AG04450 (cell line): Measurements from ENCODE around the gene SGCG. TPM values are rescaled to one million over a fixed set of nuclear protein-coding genes. Genes with fewer than 3 reads are reported as not detected.

Experiments
- CTCF ChIA-PET: fragments of 300-600, 350-600 bp; formaldehyde crosslinking; extraction: SDS; loops from one replicate; lab custom pipeline; 2022; ENCODE audit warnings: antibody characterized with exemption, inconsistent platforms; lab: Charles Lee
- POLR2A ChIA-PET: fragments of 350-600 bp; formaldehyde crosslinking; extraction: SDS; loops from one replicate; lab custom pipeline; 2021; ENCODE audit warnings: antibody characterized with exemption, inconsistent platforms; lab: Yijun Ruan, JAX
- DNase-seq: peaks from one replicate; pipeline ENCODE4 v3.0.0-alpha.2; 2011; ENCODE audit warnings: low read depth, low spot score
- H3K27ac ChIP-seq: one replicate; pipeline ENCODE4 v1.5.1; 2012; ENCODE audit warnings: low read depth, low read length, control low read depth
- H3K27me3 ChIP-seq: one replicate; pipeline ENCODE4 v1.6.0; 2012; ENCODE audit warnings: low read length; ENCODE audit not compliant: control insufficient read depth, insufficient read depth
- H3K4me3 ChIP-seq: 2 replicates; pipeline ENCODE4 v1.5.1; 2011; ENCODE audit warnings: mild to moderate bottlenecking, low read depth, low read length, control low read depth
- H3K9me3 ChIP-seq: 2 replicates; pipeline ENCODE4 v1.5.1; 2012; ENCODE audit warnings: low read length; ENCODE audit not compliant: control insufficient read depth, insufficient read depth
- CTCF ChIP-seq: IDR thresholded peaks from 2 replicates; pipeline ENCODE4 v1.5.1; 2011; ENCODE audit warnings: low read depth, low read length, control low read depth, inconsistent platforms
- polyA plus RNA-seq: library from polyadenylated mRNA; depleted of rRNA; stranded (reverse); fragments of >200 nt; gene quantifications from 2 replicates; pipeline ENCODE4 v1.2.3, GENCODE V29; 2011

The SGCG gene
- polyA plus RNA-seq, 1 experiment = 0.10 TPM

DNA sequence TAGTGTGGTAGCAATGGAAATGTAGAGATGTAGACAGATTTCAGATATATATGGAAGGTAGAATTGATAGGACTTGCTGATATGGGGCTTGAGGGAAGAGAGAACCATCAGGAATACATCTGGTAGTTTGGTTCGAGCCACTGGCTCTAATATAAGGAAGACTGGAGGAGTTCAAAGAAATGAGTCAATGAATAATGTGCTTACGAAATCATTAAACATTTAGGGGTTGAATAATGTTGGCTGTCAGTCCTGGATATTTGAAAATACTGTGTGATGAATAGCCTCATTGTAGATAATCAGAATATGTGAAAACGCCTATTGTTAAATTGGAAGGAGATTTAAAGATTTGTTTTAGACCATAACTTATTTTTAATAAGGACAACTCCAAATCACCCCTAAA, 21.6 kb downstream of the SGCG start:
- Histone ChIP-seq H3K9me3 (no peaks in the 10 kb centered on the region), H3K27me3 (no peaks in the 10 kb centered on the region), H3K4me3 (no peak overlapping the region), H3K27ac (no peak overlapping the region)
- no peak for TF ChIP-seq CTCF
- DNase-seq = no peak
- ChIA-PET CTCF (interaction anchor here (1.2 kb wide), 1 partner anchor 12 kb away, joined by 4 read pairs; no protein-coding TSS in a partner anchor), POLR2A (no interaction called here)

GRCh38 chr13:23203516-23203915, 22.7 kb downstream of the SGCG start:
- Histone ChIP-seq H3K27ac (no peak overlapping the region), H3K27me3 (no peaks in the 10 kb centered on the region), H3K4me3 (no peak overlapping the region), H3K9me3 (no peaks in the 10 kb centered on the region)
- POLR2A ChIA-PET = no interaction called here
- no peak for DNase-seq
- CTCF ChIA-PET = no interaction called here
- no peak for TF ChIP-seq CTCF

- Histone ChIP-seq H3K27ac (no peak overlapping the region), H3K4me3 (no peak overlapping the region), H3K9me3 (no peaks in the 10 kb centered on the region), H3K27me3 (no peaks in the 10 kb centered on the region)
- ChIA-PET POLR2A (no interaction called here), CTCF (no interaction called here)
- no peak for DNase-seq
- no peak for TF ChIP-seq CTCF
Measured at GRCh38 chr13:23205807-23206206, 25.0 kb downstream of the SGCG start.

DNA sequence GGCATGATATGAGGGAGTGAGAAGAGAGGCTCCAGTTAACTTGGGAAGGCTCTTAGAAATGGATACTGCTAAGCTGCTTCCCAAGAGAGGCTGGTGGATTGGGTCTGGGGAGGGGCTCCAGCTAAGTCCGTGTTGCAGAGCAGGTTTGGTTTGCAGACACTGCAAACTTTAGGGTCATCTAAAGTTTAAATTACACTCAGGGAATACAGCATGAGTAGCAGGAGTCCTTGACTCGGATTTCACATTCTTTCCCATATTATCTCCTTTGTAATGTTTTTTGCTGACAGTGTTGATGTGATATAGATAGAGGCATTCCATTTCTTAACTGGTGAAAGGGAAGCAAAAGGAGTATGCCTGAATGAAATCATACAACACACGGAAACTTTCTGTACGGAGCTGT, 31.9 kb downstream of the SGCG start:
- TF ChIP-seq CTCF = no peak

DNA sequence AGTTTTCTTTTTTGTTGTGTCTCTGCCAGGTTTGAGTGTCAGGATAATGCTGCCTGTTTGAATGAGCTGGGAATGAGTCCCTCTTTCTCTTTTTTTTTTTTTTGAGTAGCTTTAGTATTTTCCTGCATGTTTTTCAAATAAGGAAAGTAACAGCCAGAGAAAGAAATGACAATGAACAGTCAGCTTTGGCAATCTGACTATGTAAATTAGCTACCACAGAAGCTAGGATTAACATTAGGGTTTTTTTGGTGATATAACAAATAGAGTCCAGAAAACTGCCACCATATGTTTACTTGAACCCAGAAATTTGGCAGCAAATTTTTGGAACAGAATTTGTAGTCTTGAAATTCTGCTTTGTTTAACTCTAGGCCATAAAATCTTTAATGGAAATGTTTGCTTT, 50.5 kb downstream of the SGCG start:
- H3K27ac ChIP-seq = no peak overlapping the region
- no peak for DNase-seq
- no peaks in the 10 kb centered on the region for H3K27me3 ChIP-seq
- ChIA-PET CTCF (no interaction called here), POLR2A (no interaction called here)
- H3K9me3 ChIP-seq = no peaks in the 10 kb centered on the region
- no peak overlapping the region for H3K4me3 ChIP-seq
- TF ChIP-seq CTCF = no peak

More for the DNA sequence above, 31.9 kb downstream of the SGCG start:
- ChIA-PET POLR2A (no interaction called here), CTCF (no interaction called here)
- no peak for DNase-seq
- Histone ChIP-seq H3K27me3 (no peaks in the 10 kb centered on the region), H3K9me3 (no peaks in the 10 kb centered on the region), H3K4me3 (no peak overlapping the region), H3K27ac (no peak overlapping the region)
